SK-MEL-5 (cell line): Measurements from ENCODE around the gene NDRG4. TPM values are rescaled to one million over a fixed set of nuclear protein-coding genes. Genes with fewer than 3 reads are reported as not detected.

ENCODE experiments used
- DNase-seq: peaks from one replicate; pipeline ENCODE4 v3.0.0-alpha.2; 2016; ENCODE audit warnings: low read depth, low spot score
- in situ Hi-C: cut with HindIII; loops from 2 replicates; pipeline ENCODE4 v1.10.0; 2016; ENCODE audit warnings: low sequenced_read_pairs, high pct_unique_total_duplicates, low pct_unique_long_range_greater_than_20kb
- total RNA-seq: library from RNA; depleted of rRNA; stranded (reverse); fragments of >200 nt; shearing (Covaris generic); gene quantifications from 2 replicates; pipeline ENCODE4 v1.2.3, GENCODE V29; 2014

The NDRG4 gene
- total RNA-seq, 1 experiment from 2014 or later, result 0.05 TPM

DNA sequence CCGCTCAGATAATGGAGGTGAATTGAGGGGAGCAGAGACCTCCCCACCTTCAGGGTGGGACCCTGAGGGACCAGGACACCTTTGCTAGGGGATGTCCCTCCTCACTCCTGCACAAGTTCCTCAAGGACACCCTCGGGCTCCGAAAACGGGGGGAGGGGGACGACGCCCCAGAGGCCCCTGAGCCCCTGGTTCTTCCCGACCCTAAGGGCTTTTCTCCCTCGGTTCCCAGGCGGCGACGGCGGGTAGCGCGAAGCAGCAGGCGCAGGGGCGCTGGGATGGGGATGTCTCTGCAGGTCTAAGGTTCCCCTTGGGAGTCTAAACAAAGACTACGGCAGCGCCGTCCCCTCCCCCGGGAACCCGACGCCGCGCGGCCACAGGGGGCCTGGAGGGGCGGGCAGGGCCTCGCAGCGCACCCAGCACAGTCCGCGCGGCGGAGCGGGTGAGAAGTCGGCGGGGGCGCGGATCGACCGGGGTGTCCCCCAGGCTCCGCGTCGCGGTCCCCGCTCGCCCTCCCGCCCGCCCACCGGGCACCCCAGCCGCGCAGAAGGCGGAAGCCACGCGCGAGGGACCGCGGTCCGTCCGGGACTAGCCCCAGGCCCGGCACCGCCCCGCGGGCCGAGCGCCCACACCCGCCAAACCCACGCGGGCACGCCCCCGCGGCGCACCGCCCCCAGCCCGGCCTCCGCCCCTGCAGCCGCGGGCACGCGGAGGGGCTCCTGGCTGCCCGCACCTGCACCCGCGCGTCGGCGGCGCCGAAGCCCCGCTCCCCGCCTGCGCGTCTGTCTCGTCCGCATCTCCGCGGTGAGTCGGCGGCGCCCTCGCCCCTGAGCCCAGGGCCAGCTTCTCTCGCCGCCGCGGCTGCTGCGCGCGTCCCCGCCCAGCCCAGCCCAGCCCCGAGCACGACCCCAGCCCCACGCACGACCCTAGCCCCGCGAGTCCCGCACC lies 36.7 kb upstream of the NDRG4 start:
- DNase-seq, result no peak
- in situ Hi-C loops, result no loop called here

DNA sequence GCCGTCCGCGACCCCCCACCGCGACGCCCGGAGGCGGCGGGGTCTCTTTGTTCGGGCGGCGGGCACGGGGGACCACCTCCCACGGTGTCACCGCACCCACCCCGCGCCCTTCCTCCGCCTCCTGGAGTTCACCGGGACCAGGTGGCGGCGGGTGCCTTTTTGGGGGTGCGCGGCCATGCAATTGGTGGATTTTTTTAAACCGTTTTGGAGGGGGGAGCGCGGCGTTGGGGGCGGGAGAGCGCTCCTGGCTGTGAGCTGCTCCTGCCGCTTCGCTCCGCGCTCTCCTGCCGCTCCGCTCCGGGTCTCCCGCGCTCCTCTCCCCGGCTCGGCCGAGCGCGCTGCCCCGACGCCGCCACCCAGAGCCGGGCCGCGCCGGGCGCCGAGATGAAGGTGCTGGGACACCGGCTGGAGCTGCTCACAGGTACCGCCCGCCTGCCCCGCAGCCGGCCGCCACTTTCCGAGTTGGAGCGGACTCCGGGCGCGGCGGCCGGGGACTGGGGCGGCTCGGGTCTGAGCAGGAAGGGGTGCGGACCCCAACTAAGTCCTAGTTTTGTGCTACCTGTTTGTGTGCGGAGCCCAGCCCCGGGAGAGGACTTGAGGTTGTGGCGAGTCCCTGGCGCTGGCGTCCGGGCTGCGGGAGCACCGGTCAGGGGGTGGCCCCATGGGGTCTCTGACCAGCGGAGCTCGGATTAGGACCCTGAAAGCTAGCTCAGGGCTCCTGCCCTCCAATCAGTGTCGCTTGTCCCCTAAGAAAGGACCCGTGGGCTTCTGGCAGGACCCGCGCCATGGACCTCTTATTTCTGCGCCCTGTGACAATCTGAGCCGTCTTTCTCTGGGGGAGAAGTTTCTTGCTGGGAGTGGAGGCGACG lies 35.7 kb upstream of the NDRG4 start:
- no peak for DNase-seq
- in situ Hi-C loops, result no loop called here

DNA sequence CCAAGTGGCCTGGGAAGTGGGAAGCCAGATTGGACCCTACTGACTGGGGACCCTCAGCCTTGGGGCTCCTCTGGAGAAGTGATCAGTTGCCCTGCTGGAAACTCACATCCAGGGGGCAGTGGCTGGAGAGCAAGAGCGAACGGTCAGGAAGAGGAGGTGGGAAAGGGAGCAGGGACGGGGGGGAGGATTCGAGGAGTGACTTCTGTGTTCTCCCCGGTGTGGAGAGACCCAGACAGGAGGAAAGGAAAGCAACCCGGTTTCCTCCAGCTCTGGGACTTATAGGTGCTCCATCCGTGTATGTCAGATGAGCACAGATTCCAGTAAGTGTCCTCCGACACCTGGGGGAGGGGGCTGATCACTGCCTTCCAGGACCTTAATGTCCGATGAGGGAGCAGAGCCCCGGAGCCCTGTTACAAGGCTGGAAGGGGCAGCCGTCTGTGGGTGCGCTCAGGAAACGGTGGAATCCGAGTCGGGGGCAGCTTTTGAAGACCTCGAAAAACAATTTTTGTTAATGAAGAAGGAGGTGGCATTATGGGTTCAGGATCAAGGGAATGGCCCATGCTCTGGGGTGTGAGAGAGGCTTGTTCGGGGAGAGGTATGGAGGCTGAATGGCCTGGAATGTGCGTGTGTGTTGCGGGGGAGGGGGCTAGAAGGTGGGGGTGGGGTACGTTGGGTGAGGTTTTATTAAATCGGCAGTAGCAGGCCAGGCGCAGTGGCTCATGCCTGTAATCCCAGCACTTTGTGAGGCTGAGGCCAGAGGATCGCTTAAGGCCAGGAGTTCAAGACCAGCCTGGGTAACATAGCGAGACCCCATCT lies 34.8 kb upstream of the NDRG4 start:
- DNase-seq, result peak; percentile 12
- in situ Hi-C loops, result no loop called here

DNA sequence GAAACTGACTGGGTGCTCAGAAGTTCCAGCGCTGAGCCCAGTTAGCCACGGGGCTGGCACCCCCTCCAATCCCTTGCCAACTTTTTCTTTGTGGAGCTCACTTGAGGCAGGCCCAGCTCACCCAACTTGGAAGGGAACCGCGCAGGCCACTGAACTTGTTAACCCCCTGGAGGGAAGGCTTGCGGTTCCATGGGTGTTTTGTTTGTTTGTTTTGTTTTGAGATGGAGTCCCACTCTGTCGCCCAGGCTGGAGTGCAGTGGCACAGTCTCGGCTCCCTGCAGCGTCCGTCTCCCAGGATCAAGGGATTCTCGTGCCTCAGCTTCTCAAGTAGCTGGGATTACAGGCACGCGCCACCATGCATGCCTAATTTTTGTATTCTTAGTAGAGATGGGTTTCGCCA lies 34.1 kb upstream of the NDRG4 start:
- in situ Hi-C loops, result no loop called here
- DNase-seq, result no peak

DNA sequence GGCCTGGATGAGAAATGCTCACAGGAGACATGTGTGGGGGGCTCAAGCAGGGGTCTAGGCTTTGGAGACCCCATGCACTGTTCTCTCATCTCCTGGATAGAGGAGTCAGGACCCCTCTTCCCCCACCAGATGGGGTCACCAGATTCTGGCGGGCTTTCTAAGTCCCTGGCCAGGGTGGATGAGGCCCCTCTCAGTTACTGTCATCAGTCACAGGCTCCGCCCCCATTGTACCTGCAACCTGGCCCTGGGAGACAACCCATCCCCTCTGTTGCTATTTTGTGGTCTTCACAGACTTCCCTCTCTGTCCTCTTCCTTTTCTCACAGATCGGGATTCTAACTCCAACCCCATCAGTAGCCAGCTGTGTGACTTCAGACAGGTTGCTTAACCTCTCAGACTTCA lies 33.5 kb upstream of the NDRG4 start:
- in situ Hi-C loops, result no loop called here
- DNase-seq, result no peak

DNA sequence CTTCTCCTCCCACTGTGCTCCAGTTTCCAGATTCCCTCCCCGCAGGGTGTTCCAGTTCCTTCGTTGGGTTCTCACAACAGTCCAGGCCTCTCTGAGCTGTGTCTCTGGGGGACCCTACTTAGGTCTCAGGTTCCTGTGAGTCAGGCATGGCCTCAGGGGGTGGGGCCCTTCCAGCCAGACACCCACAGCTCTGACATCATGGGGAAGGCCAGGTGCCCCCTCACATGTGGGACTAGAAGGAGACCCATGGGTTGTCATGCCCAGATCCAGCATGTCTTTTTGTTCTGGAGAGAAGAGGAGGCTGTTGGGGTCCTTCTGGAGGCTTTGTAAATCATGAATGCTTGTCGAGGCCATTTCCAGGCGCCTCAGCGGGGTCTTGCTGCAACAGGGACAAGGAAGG lies 32.0 kb upstream of the NDRG4 start:
- no peak for DNase-seq
- in situ Hi-C loops, result no loop called here

DNA sequence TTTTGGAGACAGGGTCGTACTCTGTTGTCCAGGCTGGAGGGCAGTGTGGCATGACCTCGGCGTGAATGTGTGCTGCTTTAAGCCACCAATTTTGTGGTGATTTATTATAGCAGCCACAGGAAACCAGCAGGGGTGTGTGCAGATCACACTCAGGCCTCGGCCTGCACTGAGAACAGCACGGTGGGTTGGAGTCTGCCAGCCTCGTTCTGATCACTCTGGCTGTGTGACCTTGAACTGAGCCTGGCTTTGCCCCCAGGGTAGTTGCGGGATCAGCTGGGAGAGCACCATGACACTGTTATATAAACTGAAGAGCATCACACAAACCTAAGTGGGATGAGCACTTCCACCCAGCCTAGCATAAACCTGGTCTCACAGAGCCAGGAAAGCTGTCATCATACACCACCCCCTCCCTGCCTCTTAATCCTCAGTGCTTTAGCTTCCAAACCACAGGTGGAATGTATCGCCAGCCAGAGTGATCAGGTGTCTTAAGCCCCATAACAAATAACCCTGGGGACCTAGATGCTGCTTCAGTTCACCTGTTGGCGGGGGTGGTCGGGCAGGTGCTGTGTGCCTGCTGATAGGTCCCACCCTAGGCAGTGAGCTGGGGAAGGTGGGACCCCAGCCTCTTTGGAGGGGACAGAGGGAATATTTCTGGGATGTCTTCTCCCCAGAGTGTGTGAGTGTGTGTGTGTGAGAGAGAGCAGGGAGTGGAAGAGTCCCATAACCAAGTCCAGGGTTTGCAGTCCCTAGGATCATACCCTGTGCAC lies 28.6 kb upstream of the NDRG4 start:
- in situ Hi-C loops, result no loop called here
- no peak for DNase-seq

DNA sequence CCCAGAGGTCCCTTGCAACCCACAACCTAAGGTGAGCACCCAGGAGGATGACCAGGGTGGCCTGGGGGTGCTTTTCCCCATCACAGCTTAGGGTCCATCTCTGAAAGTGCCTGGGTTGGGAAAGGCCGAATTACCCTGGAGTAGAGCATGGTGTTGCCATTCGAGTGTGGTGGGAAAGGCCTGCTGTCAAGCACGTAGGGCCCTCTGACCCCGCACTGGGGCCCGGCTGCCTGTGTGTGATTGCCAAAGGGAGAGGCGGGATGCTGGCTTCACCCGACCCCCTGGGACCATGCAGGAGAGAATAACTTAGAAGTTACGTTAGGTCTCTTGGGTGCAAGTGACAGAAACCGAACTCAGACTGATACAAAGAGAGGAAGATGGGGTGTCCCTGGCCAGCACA lies 27.7 kb upstream of the NDRG4 start:
- DNase-seq, result no peak
- in situ Hi-C loops, result no loop called here

DNA sequence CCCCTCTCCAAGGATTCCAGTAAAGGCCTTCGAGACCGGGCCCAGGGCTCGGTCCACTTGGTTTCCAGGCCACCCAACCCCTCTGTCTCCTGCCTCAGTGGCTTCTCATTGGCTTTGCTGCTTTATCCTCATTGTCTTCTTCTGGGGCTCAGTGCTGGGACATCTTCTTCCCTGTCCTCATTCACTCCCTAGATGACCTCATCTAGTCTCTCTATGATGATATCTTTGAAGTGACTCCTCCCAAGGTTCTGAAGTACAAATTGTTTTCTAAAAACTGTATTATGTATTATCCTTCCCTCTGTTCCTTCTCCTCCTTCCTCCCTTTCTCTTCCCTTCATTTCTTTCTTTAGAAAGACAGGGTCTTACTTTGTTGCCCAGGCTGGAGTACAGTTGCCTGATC lies 27.1 kb upstream of the NDRG4 start:
- in situ Hi-C loops, result no loop called here
- DNase-seq, result no peak

DNA sequence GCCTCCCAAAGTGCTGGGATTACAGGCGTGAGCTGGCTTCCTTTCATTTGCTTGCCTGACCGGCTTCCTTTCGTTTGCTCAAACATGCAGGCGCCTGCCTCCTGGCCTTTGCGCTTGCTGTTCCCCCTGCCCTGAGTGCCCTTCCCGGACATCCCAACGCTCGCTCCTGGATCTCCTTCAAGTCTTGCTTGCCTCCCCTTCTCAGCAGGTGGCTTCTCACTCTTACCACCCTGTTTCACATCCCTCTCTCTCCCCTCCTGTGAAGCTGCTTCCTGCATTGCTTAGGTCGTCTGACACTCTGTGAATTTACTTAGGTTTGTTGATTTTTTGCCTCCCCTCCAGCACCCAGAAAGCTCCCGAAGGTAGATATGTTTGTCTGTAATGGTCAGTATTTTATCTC lies 25.6 kb upstream of the NDRG4 start:
- in situ Hi-C loops, result no loop called here
- DNase-seq, result no peak

DNA sequence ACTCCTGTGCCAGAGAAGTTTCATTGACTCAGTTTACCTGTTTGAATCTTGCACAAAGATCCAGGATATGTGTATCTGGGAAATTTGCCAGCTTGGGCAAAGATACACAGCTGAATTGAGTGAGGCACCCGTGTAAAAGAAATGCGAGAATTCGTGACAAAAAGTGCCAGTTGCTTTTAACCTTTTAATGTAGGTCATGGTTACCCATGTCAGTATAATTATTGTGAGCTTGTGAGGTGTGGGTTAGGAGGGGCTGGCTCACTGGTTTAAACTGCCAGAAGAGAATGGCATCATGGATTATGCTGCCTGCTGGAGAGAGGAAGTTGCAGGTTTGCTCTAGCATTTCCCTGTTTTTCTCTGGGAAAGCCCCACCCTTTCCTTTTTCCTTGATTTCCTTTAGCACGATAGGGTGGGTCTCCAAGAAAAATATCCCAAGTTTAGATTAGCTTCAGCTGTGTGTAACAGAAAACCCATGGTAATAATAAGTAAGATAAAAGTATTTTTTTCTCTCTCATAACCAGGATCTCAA lies 24.8 kb upstream of the NDRG4 start:
- in situ Hi-C loops, result no loop called here
- DNase-seq, result no peak

DNA sequence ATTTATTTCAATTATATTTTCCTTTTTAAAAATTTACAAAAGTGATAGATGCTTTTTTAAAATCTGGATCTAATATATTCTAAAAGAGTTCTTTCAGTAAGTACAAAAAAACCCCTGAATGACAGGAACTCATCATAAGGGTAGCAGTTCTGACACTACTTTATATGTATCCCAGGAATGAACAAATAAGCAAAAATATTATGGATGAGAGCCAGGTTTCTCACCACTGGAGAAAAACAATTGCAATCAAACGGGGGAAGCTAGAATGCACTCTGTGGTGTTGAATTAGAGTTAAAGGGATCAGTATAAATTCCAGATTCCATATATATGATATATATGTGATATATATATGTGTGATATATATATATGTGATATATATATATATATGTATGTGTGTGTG lies 23.2 kb upstream of the NDRG4 start:
- in situ Hi-C loops, result no loop called here
- no peak for DNase-seq

DNA sequence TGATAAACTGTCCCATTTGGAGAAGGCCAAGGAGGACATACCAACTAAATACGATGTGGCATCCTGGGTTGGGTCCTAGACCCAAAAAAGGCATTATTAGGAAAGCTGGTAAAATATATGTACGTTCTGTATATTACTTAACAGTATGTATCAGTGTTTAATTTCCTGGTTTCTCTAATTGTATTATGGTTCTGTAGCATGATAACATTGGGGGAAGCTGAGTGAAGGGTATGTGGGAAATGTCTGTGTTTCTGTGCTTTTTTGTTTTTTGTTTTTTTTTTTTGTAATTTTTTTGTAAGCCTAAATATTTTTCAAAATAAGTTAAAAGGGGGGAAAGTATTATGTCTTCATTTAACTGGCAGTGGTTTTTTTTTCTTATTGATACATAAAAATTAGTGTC lies 21.5 kb upstream of the NDRG4 start:
- DNase-seq, result no peak
- in situ Hi-C loops, result no loop called here

DNA sequence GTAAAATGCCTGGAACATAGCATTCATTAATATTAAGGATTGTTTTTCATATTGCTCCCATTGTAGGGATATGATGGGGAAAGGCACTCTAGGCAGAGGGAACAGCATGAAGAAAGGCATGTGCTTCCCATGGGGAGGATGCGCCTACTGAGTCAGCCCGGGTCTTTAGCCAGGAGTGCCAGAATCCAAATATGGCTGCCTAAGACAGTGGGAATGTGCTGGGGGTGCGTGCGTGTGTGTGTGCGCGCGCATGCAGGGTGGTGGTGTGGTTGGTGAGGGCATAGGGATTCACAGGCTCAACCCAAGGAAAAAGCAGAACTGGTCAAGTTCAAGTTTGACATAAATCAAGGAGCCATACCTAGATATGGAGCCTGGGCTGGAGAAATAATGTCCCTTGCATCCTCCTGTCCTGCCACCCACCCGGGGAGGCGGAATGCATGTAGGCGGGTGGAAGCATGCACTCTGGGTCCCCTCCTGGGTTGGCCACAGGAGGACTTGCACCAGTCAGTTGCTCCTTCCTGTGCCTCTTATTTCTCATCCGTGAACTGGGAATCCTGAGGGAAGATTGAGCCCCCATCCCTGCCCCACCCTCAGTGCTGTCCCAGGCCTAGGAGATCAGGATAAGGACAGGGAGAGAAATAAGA lies 18.6 kb upstream of the NDRG4 start:
- no peak for DNase-seq
- in situ Hi-C loops, result no loop called here

DNA sequence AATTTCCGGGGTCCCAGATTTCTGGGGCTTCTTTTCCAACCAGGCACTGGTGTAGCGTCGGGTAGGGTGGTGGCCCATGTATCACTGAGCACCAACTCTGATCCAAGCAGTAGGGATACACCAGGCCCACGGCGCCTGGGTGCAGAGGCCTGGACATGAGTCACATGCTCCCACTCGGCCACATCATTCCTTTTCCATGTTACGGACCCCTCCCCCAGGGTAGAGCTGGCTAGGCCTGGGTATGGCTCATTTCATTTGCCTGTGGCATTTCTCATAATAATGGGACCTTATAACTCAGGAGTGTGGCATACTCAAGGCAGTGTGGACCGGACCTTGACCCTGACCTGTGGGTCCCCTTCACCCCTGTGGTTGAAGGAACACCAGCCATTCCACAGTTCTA lies 18.0 kb upstream of the NDRG4 start:
- in situ Hi-C loops, result no loop called here
- no peak for DNase-seq

DNA sequence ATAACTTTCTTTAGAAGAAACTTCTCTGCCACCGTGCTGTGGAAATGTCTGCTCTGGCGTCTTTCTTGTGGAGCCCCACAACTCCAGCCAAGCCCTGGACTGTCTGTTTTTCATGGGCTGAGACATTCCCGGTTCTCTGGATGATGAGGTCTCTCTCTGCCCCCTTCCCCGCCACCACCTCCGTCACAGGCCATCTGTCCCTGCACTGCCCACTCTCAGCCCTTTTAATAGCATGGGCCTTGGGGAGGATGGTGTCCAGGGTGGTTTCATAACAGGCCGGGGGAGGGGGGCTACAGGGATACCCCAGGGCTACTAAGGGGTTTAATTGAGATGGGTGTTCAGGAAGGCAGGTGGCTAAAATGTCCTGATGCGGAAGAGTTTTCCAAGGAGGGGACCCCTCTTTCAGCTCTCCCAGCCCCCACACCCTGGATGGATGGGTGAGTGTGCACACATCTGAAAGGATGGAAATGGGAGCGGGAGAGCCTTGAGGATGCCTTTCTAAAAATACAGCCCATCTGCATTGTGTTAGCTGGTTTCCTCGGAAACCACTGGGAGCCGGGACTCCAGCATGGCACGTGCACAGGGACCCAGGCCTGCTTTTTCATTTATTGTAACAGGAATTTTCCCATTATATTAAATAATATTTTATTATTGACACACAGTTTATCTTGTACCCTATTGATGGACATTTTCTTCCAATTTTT lies 14.6 kb upstream of the NDRG4 start:
- in situ Hi-C loops, result no loop called here

More for the DNA sequence above, 14.6 kb upstream of the NDRG4 start:
- no peak for DNase-seq
